Right lobe of liver (tissue), 4 donors: Measurements from ENCODE around the gene SLC6A16.

Source experiments
- POLR2A ChIP-seq: fragments of 450-650 bp; IDR thresholded peaks from one replicate; pipeline ENCODE4 v1.6.1; 2017; ENCODE audit warnings: antibody characterized with exemption, mild to moderate bottlenecking
- TF ChIP-seq, protein P1 (sequence below), 4 donors: fragments of 200-600 bp in 3 of 4; fragments of 450-650 bp in 1 of 4; IDR thresholded peaks; one replicate each; pipeline versions ENCODE4 v1.5.1 to v1.8.0; 2016 to 2022; ENCODE audit warnings: antibody characterized with exemption in 4 of 4, mild to moderate bottlenecking in 2 of 4
- donor health status: DM: no; HTN: no; CAD: no.
- donor health status: DM: no; HTN: no; CAD: no.
- donor health status: DM: no; HTN: yes; CAD: no.

GRCh38 chr19:49340069-49340864, 15.3 kb upstream of the SLC6A16 start:
- TF ChIP-seq, protein P1, sequence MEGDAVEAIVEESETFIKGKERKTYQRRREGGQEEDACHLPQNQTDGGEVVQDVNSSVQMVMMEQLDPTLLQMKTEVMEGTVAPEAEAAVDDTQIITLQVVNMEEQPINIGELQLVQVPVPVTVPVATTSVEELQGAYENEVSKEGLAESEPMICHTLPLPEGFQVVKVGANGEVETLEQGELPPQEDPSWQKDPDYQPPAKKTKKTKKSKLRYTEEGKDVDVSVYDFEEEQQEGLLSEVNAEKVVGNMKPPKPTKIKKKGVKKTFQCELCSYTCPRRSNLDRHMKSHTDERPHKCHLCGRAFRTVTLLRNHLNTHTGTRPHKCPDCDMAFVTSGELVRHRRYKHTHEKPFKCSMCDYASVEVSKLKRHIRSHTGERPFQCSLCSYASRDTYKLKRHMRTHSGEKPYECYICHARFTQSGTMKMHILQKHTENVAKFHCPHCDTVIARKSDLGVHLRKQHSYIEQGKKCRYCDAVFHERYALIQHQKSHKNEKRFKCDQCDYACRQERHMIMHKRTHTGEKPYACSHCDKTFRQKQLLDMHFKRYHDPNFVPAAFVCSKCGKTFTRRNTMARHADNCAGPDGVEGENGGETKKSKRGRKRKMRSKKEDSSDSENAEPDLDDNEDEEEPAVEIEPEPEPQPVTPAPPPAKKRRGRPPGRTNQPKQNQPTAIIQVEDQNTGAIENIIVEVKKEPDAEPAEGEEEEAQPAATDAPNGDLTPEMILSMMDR (IDR thresholded peaks at IDR 0.05) = no peak
- TF ChIP-seq POLR2A = no peak
